HG03469 (cell line): Measurements from ENCODE around the gene ELL.

ENCODE experiments used
- ATAC-seq: cut with Tn5 transposase; IDR thresholded peaks from one replicate; pipeline ENCODE4 v1.9.1; 2021; ENCODE audit warnings: mild to moderate bottlenecking, moderate library complexity, moderate number of reproducible peaks; ENCODE audit not compliant: unreplicated experiment

The ELL gene

GRCh38 chr19:18449552-18449951, 72.3 kb downstream of the ELL start:
- no peak for ATAC-seq

GRCh38 chr19:18446811-18447359, 75.0 kb downstream of the ELL start:
- ATAC-seq: no peak

GRCh38 chr19:18446145-18446810, 75.6 kb downstream of the ELL start:
- ATAC-seq: no peak

- ATAC-seq: no peak
Observed at GRCh38 chr19:18445262-18445948, 76.5 kb downstream of the ELL start.

- no peak for ATAC-seq
Observed at GRCh38 chr19:18444513-18444912, 77.4 kb downstream of the ELL start.

GRCh38 chr19:18443831-18444230, 78.0 kb downstream of the ELL start:
- ATAC-seq: no peak

GRCh38 chr19:18443406-18443805, 78.5 kb downstream of the ELL start:
- ATAC-seq: no peak

- no peak for ATAC-seq
Observed at GRCh38 chr19:18442941-18443340, 78.9 kb downstream of the ELL start.

GRCh38 chr19:18441804-18442788, 79.8 kb downstream of the ELL start:
- ATAC-seq: no peak

- no peak for ATAC-seq
Observed at GRCh38 chr19:18440936-18441803, 80.7 kb downstream of the ELL start.

- no peak for ATAC-seq
Observed at GRCh38 chr19:18440415-18440877, 81.4 kb downstream of the ELL start.

- ATAC-seq: no peak
Observed at GRCh38 chr19:18439910-18440237, 82.0 kb downstream of the ELL start.

- no peak for ATAC-seq
Observed at GRCh38 chr19:18439025-18439909, 82.6 kb downstream of the ELL start.

GRCh38 chr19:18438331-18439024, 83.4 kb downstream of the ELL start:
- no peak for ATAC-seq

- no peak for ATAC-seq
Observed at GRCh38 chr19:18437491-18438330, 84.2 kb downstream of the ELL start, which contains the start of gene ISYNA1. TSS of gene ISYNA1 (minus strand) at chr19:18438133. CDS start at chr19:18437979, 154 bp downstream.

GRCh38 chr19:18436671-18437490, 85.0 kb downstream of the ELL start:
- ATAC-seq: no peak
